ENCODE results near the gene MANSC4.

GRCh38 chr12:27797301-27798025 is 17.4 kb upstream of the MANSC4 start:
- TF ChIP-seq, protein P1, sequence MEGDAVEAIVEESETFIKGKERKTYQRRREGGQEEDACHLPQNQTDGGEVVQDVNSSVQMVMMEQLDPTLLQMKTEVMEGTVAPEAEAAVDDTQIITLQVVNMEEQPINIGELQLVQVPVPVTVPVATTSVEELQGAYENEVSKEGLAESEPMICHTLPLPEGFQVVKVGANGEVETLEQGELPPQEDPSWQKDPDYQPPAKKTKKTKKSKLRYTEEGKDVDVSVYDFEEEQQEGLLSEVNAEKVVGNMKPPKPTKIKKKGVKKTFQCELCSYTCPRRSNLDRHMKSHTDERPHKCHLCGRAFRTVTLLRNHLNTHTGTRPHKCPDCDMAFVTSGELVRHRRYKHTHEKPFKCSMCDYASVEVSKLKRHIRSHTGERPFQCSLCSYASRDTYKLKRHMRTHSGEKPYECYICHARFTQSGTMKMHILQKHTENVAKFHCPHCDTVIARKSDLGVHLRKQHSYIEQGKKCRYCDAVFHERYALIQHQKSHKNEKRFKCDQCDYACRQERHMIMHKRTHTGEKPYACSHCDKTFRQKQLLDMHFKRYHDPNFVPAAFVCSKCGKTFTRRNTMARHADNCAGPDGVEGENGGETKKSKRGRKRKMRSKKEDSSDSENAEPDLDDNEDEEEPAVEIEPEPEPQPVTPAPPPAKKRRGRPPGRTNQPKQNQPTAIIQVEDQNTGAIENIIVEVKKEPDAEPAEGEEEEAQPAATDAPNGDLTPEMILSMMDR (IDR thresholded peaks at IDR 0.05) = no peak
- TF ChIP-seq POLR2A (IDR thresholded peaks at IDR 0.05) (no peak), POLR2AphosphoS5 (IDR thresholded peaks at IDR 0.05) (no peak)
